KMS-11 (cell line): ENCODE measurements around the gene COPS3.
A peak's percentile ranks its signal among the peaks of the same experiment; 100 is the strongest.

Experiments
- H2AFZ ChIP-seq: fragments of 200-600 bp; sonication (generic); 2 replicates; pipeline ENCODE4 v1.6.1; 2016; ENCODE audit warnings: antibody characterized with exemption, mixed run types, low read depth
- H3K27ac ChIP-seq: fragments of 200-600 bp; sonication (generic); 2 replicates; pipeline ENCODE4 v1.6.1; 2016; ENCODE audit warnings: mild to moderate bottlenecking, mixed run types
- H3K27me3 ChIP-seq: fragments of 200-600 bp; sonication (generic); 2 replicates; pipeline ENCODE4 v1.6.1; 2017; ENCODE audit warnings: mild to moderate bottlenecking, low read depth, mixed run types, moderate library complexity; ENCODE audit not compliant: insufficient read depth
- H3K36me3 ChIP-seq: fragments of 200-600 bp; sonication (generic); 2 replicates; pipeline ENCODE4 v1.6.1; 2017; ENCODE audit warnings: mild to moderate bottlenecking, mixed run types; ENCODE audit not compliant: insufficient read depth
- H3K4me1 ChIP-seq: fragments of 200-600 bp; sonication (generic); 2 replicates; pipeline ENCODE4 v1.6.1; 2016; ENCODE audit warnings: mild to moderate bottlenecking, low read depth, mixed run types; ENCODE audit not compliant: poor library complexity, severe bottlenecking
- H3K4me2 ChIP-seq: fragments of 200-600 bp; sonication (generic); 2 replicates; pipeline ENCODE4 v1.7.0; 2016; ENCODE audit warnings: mild to moderate bottlenecking, mixed run types
- H3K4me3 ChIP-seq: fragments of 200-600 bp; sonication (generic); IDR thresholded peaks from 2 replicates; pipeline ENCODE4 v1.6.1; 2017; ENCODE audit warnings: low read depth, low read length, mixed read lengths; ENCODE audit not compliant: insufficient read depth
- H3K79me2 ChIP-seq: fragments of 200-600 bp; sonication (generic); 2 replicates; pipeline ENCODE4 v1.6.1; 2016; ENCODE audit warnings: low read depth, mixed run types; ENCODE audit not compliant: insufficient read depth
- H3K9ac ChIP-seq: fragments of 200-600 bp; sonication (generic); 2 replicates; pipeline ENCODE4 v1.6.1; 2016; ENCODE audit warnings: mild to moderate bottlenecking, mixed run types
- H4K20me1 ChIP-seq: fragments of 200-600 bp; sonication (generic); 2 replicates; pipeline ENCODE4 v1.6.1; 2016; ENCODE audit warnings: mild to moderate bottlenecking, mixed run types; ENCODE audit not compliant: insufficient read depth
- TF ChIP-seq, protein P1 (sequence below): fragments of 200-600 bp; sonication (generic); conservative IDR thresholded peaks from 2 replicates; pipeline ENCODE4 v1.6.1; 2017; ENCODE audit warnings: low read depth, mild to moderate bottlenecking, antibody characterized with exemption, low read length, moderate library complexity, mixed read lengths

COPS3 gene

GRCh38 chr17:17313350-17313991, 32.4 kb upstream of the COPS3 start:
- Histone ChIP-seq H3K79me2 (no peaks in the 10 kb centered on the region), H3K4me2 (no peak overlapping the region), H3K4me1 (no peaks in the 10 kb centered on the region), H3K27ac (no peak overlapping the region), H3K27me3 (no peaks in the 10 kb centered on the region), H4K20me1 (no peaks in the 10 kb centered on the region), H2AFZ (no peak overlapping the region; the same call in 1 of the 2 replicates), H3K36me3 (no peaks in the 10 kb centered on the region), H3K4me3 (no peak overlapping the region), H3K9ac (no peak overlapping the region)
- TF ChIP-seq, protein P1, sequence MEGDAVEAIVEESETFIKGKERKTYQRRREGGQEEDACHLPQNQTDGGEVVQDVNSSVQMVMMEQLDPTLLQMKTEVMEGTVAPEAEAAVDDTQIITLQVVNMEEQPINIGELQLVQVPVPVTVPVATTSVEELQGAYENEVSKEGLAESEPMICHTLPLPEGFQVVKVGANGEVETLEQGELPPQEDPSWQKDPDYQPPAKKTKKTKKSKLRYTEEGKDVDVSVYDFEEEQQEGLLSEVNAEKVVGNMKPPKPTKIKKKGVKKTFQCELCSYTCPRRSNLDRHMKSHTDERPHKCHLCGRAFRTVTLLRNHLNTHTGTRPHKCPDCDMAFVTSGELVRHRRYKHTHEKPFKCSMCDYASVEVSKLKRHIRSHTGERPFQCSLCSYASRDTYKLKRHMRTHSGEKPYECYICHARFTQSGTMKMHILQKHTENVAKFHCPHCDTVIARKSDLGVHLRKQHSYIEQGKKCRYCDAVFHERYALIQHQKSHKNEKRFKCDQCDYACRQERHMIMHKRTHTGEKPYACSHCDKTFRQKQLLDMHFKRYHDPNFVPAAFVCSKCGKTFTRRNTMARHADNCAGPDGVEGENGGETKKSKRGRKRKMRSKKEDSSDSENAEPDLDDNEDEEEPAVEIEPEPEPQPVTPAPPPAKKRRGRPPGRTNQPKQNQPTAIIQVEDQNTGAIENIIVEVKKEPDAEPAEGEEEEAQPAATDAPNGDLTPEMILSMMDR: peak; percentile 55

DNA sequence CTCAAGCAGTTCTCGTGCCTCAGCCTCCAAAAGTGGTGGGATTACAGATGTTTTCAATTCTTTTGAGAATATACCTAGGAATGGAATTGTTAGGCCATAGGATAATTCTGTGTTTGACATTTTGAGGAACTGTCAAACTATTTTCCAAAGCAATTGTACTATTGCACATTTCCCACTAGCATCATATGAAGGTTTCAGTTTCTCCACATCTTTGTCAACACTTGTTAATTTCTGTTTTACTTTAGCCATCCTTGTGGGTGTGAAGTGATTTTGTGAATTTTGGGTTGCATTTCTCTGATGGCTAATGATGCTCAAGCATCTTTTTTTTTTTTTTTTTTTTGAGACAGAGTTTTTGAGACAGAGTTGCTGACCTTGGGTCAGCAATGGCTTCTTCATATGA, 28.3 kb upstream of the COPS3 start:
- Histone ChIP-seq H3K4me3 (no peak overlapping the region), H3K27me3 (no peaks in the 10 kb centered on the region), H2AFZ (no peak overlapping the region), H3K36me3 (no peaks in the 10 kb centered on the region), H4K20me1 (no peaks in the 10 kb centered on the region), H3K9ac (no peak overlapping the region), H3K4me2 (no peak overlapping the region), H3K4me1 (peaks cover 19% of the 10 kb centered on the region), H3K27ac (no peak overlapping the region), H3K79me2 (no peaks in the 10 kb centered on the region)
- TF ChIP-seq, protein P1: no peak

DNA sequence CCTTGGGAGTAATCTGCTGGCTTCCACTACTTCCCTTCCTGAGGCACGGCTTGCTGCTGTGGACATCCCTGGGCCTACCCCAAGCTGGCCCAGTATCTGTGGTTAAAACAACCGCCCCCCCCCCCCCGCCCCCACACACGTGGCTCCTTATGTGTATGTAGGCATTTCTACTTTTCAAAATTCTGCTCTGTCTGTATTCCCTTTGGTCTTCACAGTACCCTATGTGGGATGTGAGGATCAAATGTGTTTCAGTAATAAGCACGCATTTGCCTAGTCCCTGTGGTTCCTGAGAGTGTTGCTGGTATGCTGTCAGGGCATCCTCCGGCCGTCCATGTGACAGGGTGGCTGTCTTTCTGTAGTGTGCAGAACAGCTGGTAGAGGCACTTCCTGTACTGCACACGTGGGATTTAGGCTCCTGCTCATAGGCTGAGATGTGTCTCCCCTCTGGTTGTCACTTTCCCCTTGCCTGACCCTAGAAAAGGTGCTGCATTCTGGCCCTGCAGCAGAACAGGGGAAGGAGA, 24.3 kb upstream of the COPS3 start:
- Histone ChIP-seq H2AFZ (peak overlapping the region; percentile 64; the same call in 1 of the 2 replicates), H3K4me2 (peak overlapping the region; percentile 89), H3K27ac (peak overlapping the region; percentile 23; the same call in 1 of the 2 replicates), H3K4me3 (no peak overlapping the region), H3K9ac (no peak overlapping the region), H3K36me3 (no peaks in the 10 kb centered on the region), H3K79me2 (no peaks in the 10 kb centered on the region), H3K27me3 (no peaks in the 10 kb centered on the region), H3K4me1 (peaks cover 24% of the 10 kb centered on the region), H4K20me1 (no peaks in the 10 kb centered on the region)
- TF ChIP-seq, protein P1: no peak

DNA sequence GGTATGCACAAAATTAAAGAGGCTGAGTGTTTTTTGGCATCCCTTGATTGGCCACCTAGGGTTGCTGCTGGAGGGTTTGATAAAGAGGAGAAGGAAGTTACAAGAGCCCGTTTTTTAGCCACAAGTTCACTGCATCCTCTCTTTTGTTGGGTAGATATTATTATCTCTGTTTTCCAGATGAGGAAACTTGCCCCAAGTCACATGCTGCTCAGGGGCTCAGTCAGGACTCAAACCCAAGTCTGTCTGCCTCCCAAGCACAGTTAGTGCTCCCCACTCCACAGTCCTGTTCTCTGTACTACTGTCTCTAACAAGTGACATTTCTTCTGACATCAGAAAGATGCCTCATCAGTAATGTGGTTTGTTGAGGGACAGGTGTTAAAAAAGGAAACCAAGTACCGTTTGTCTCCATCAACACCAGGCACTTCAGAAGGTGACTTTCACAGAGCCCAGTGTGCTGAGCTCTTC, 23.5 kb upstream of the COPS3 start:
- peaks cover 24% of the 10 kb centered on the region for H3K4me1 ChIP-seq
- no peak overlapping the region for H3K4me3 ChIP-seq
- peak overlapping the region; percentile 89 for H3K4me2 ChIP-seq
- H3K79me2 ChIP-seq: no peaks in the 10 kb centered on the region
- H3K27me3 ChIP-seq: no peaks in the 10 kb centered on the region
- TF ChIP-seq, protein P1: no peak
- H2AFZ ChIP-seq: no peak overlapping the region
- peak overlapping the region; percentile 23; the same call in 1 of the 2 replicates for H3K27ac ChIP-seq
- H3K36me3 ChIP-seq: no peaks in the 10 kb centered on the region
- no peak overlapping the region for H3K9ac ChIP-seq
- no peaks in the 10 kb centered on the region for H4K20me1 ChIP-seq
